ENCODE measurements around the gene CLRN3.

CLRN3 gene

GRCh38 chr10:127848226-127848625 lies 44.5 kb downstream of the CLRN3 start:
- no peak for DNase-seq (ENCODE audit: low read depth in 2 of 2)

- DNase-seq (ENCODE audit: low read depth in 2 of 2) = no peak
Measured at GRCh38 chr10:127845756-127846155, 47.0 kb downstream of the CLRN3 start.

GRCh38 chr10:127840884-127841283 lies 51.9 kb downstream of the CLRN3 start:
- DNase-seq (ENCODE audit: low read depth in 2 of 2) = no peak

GRCh38 chr10:127836966-127837365 lies 55.8 kb downstream of the CLRN3 start:
- DNase-seq (ENCODE audit: low read depth in 2 of 2) = no peak

- DNase-seq (ENCODE audit: low read depth in 2 of 2) = no peak
Measured at GRCh38 chr10:127836176-127836575, 56.6 kb downstream of the CLRN3 start.

GRCh38 chr10:127834791-127835190 lies 58.0 kb downstream of the CLRN3 start:
- DNase-seq (ENCODE audit: low read depth in 2 of 2) = no peak

GRCh38 chr10:127834221-127834620 lies 58.5 kb downstream of the CLRN3 start:
- DNase-seq (ENCODE audit: low read depth in 2 of 2) = no peak

- no peak for DNase-seq (ENCODE audit: low read depth in 2 of 2)
Measured at GRCh38 chr10:127833804-127834203, 58.9 kb downstream of the CLRN3 start.

GRCh38 chr10:127832501-127832900 lies 60.2 kb downstream of the CLRN3 start:
- DNase-seq (ENCODE audit: low read depth in 2 of 2) = no peak

GRCh38 chr10:127830414-127830813 lies 62.3 kb downstream of the CLRN3 start:
- DNase-seq (ENCODE audit: low read depth in 2 of 2) = no peak
